IMR-90 (cell line): ENCODE results near the gene INPP5B. TPM values are rescaled to one million over a fixed set of nuclear protein-coding genes. Genes with fewer than 3 reads are reported as not detected.

ENCODE experiments used
- ATAC-seq: fragments of 200-7000 bp; cut with Tn5 transposase; 2 replicates; pipeline ENCODE4 v1.9.1; 2020; ENCODE audit warnings: low read depth, mild to moderate bottlenecking, moderate library complexity
- BruUV-seq: library from RNA; stranded (reverse); fragments of 400-500 nt; replicated peaks from 2 replicates; lab custom pipeline; 2021; lab: Mats Ljungman, UMichigan
- CTCF ChIA-PET: fragments of 300-600 bp; formaldehyde crosslinking; extraction: SDS; loops from one replicate; lab custom pipeline; 2021; ENCODE audit warnings: antibody characterized with exemption; lab: Yijun Ruan, JAX
- POLR2A ChIA-PET: fragments of 300-600 bp; sonication (Branson Sonifier 250); formaldehyde crosslinking; loops from one replicate; lab custom pipeline; 2022; ENCODE audit warnings: antibody characterized with exemption; ENCODE audit not compliant: unreplicated experiment; lab: Charles Lee
- DNase-seq: peaks from one replicate; pipeline ENCODE4 v3.0.0; 2013
- H2AFZ ChIP-seq: replicated peaks from 2 replicates; pipeline ENCODE3; 2013; ENCODE audit warnings: low read length, mild to moderate bottlenecking; ENCODE audit not compliant: poor library complexity
- H2AK5ac ChIP-seq: 2 replicates; pipeline ENCODE4 v1.6.1; 2013; ENCODE audit warnings: low read depth, low read length, inconsistent platforms
- H2AK9ac ChIP-seq: replicated peaks from 2 replicates; pipeline ENCODE3; 2013; ENCODE audit warnings: mild to moderate bottlenecking, low read depth, low read length, moderate library complexity; ENCODE audit not compliant: poor library complexity
- H2BK120ac ChIP-seq: 2 replicates; pipeline ENCODE4 v1.6.1; 2013; ENCODE audit warnings: low read depth, low read length, inconsistent platforms
- H2BK15ac ChIP-seq: 3 replicates; pipeline ENCODE4 v1.6.1; 2013; ENCODE audit warnings: low read depth, low read length, inconsistent platforms
- H2BK20ac ChIP-seq: 2 replicates; pipeline ENCODE4 v1.6.1; 2013; ENCODE audit warnings: low read depth, mild to moderate bottlenecking, inconsistent platforms, low read length, moderate library complexity
- H2BK5ac ChIP-seq: 2 replicates; pipeline ENCODE4 v1.6.1; 2013; ENCODE audit warnings: mild to moderate bottlenecking, low read depth, low read length, inconsistent platforms; ENCODE audit not compliant: poor library complexity, severe bottlenecking
- H3K14ac ChIP-seq: replicated peaks from 2 replicates; pipeline ENCODE4 v1.6.1; 2013; ENCODE audit warnings: low read depth, low read length, inconsistent platforms
- H3K18ac ChIP-seq: 2 replicates; pipeline ENCODE4 v1.6.1; 2013; ENCODE audit warnings: low read depth, low read length, control low read depth
- H3K23ac ChIP-seq: 2 replicates; pipeline ENCODE4 v1.6.1; 2013; ENCODE audit warnings: low read depth, low read length, inconsistent platforms
- H3K27ac ChIP-seq: 2 replicates; pipeline ENCODE4 v1.5.1; 2013; ENCODE audit warnings: mild to moderate bottlenecking, control low read depth, low read length; ENCODE audit not compliant: insufficient read depth
- H3K27me3 ChIP-seq: 2 replicates; pipeline ENCODE4 v1.6.1; 2013; ENCODE audit warnings: low read length; ENCODE audit not compliant: control insufficient read depth, insufficient read depth
- H3K36me3 ChIP-seq: 2 replicates; pipeline ENCODE4 v1.6.1; 2013; ENCODE audit warnings: low read length, mixed read lengths; ENCODE audit not compliant: control insufficient read depth, insufficient read depth
- H3K4ac ChIP-seq: 2 replicates; pipeline ENCODE4 v1.6.1; 2013; ENCODE audit warnings: low read depth, low read length, inconsistent platforms
- H3K4me1 ChIP-seq: 2 replicates; pipeline ENCODE4 v1.6.1; 2013; ENCODE audit warnings: low read length, mixed read lengths; ENCODE audit not compliant: control insufficient read depth, insufficient read depth
- H3K4me2 ChIP-seq: 2 replicates; pipeline ENCODE4 v1.6.1; 2013; ENCODE audit warnings: low read depth, mild to moderate bottlenecking, control low read depth, low read length, moderate library complexity
- H3K4me3 ChIP-seq: 2 replicates; pipeline ENCODE4 v1.5.1; 2013; ENCODE audit warnings: low read depth, mild to moderate bottlenecking, control low read depth, low read length, moderate library complexity; ENCODE audit not compliant: insufficient read depth
- H3K56ac ChIP-seq: 2 replicates; pipeline ENCODE4 v1.6.1; 2013; ENCODE audit warnings: low read length, inconsistent platforms; ENCODE audit not compliant: insufficient read depth; ENCODE audit errors: extremely low read depth
- H3K79me1 ChIP-seq, 2 experiments: 2 replicates each; pipeline ENCODE4 v1.6.1; 2013; ENCODE audit warnings: low read length in 2 of 2, inconsistent platforms in 1 of 2, low read depth in 1 of 2
- H3K9ac ChIP-seq: 2 replicates; pipeline ENCODE4 v1.6.1; 2013; ENCODE audit warnings: low read depth, low read length, control low read depth
- H3K9me1 ChIP-seq: 2 replicates; pipeline ENCODE4 v1.6.1; 2013; ENCODE audit warnings: low read length, inconsistent platforms; ENCODE audit not compliant: insufficient read depth
- H3K9me3 ChIP-seq: 2 replicates; pipeline ENCODE4 v1.6.1; 2013; ENCODE audit warnings: low read length; ENCODE audit not compliant: control insufficient read depth, insufficient read depth
- H4K20me1 ChIP-seq: 2 replicates; pipeline ENCODE4 v1.6.1; 2013; ENCODE audit warnings: low read length, inconsistent platforms; ENCODE audit not compliant: insufficient read depth
- H4K5ac ChIP-seq: 2 replicates; pipeline ENCODE4 v1.6.1; 2013; ENCODE audit warnings: mild to moderate bottlenecking, low read depth, low read length, control low read depth
- H4K8ac ChIP-seq, 2 experiments: 2 replicates each; pipeline ENCODE4 v1.6.1; 2013; ENCODE audit warnings: low read depth in 2 of 2, low read length in 2 of 2, control low read depth in 1 of 2, inconsistent platforms in 1 of 2
- H4K91ac ChIP-seq: 2 replicates; pipeline ENCODE4 v1.6.1; 2013; ENCODE audit warnings: low read depth, low read length, inconsistent platforms; ENCODE audit not compliant: insufficient read depth
- BHLHE40 ChIP-seq: fragments of 150-350 bp; IDR thresholded peaks from 2 replicates; pipeline ENCODE4 v1.6.1; 2016; ENCODE audit warnings: mild to moderate bottlenecking, low read depth, low read length
- CEBPB ChIP-seq: IDR thresholded peaks from 2 replicates; pipeline ENCODE4 v1.6.1; 2012; ENCODE audit warnings: low read depth, low read length, improper control_type of control experiment
- CHD1 ChIP-seq: IDR thresholded peaks from 2 replicates; pipeline ENCODE4 v1.6.1; 2012; ENCODE audit warnings: low read depth, low read length, improper control_type of control experiment
- CTCF ChIP-seq: conservative IDR thresholded peaks from 2 replicates; pipeline ENCODE4 v1.5.1; 2012; ENCODE audit warnings: mild to moderate bottlenecking, low read depth, low read length, improper control_type of control experiment
- ELK1 ChIP-seq: fragments of 150-350 bp; IDR thresholded peaks from 2 replicates; pipeline ENCODE4 v1.6.1; 2016; ENCODE audit warnings: low read depth, mild to moderate bottlenecking, low read length, moderate library complexity, borderline replicate concordance
- FOS ChIP-seq: fragments of 150-350 bp; IDR thresholded peaks from 2 replicates; pipeline ENCODE4 v1.6.1; 2016; ENCODE audit warnings: low read depth, low read length
- MAFK ChIP-seq: IDR thresholded peaks from 2 replicates; pipeline ENCODE4 v1.6.1; 2012; ENCODE audit warnings: low read depth, low read length, improper control_type of control experiment
- MAZ ChIP-seq: IDR thresholded peaks from 2 replicates; pipeline ENCODE4 v1.6.1; 2012; ENCODE audit warnings: low read depth, mild to moderate bottlenecking, low read length, improper control_type of control experiment, moderate library complexity, borderline replicate concordance
- MXI1 ChIP-seq: IDR thresholded peaks from 2 replicates; pipeline ENCODE4 v1.6.1; 2012; ENCODE audit warnings: low read depth, mild to moderate bottlenecking, low read length, moderate library complexity, borderline replicate concordance
- NFE2L2 ChIP-seq: fragments of 150-350 bp; IDR thresholded peaks from 2 replicates; pipeline ENCODE4 v1.6.1; 2016; ENCODE audit warnings: low read depth, mild to moderate bottlenecking, low read length
- POLR2A ChIP-seq: IDR thresholded peaks from 2 replicates; pipeline ENCODE4 v1.6.1; 2012; ENCODE audit warnings: mild to moderate bottlenecking, low read depth, low read length
- RAD21 ChIP-seq: IDR thresholded peaks from 2 replicates; pipeline ENCODE4 v1.6.1; 2012; ENCODE audit warnings: low read length, improper control_type of control experiment
- RCOR1 ChIP-seq: IDR thresholded peaks from 2 replicates; pipeline ENCODE4 v1.6.1; 2012; ENCODE audit warnings: mild to moderate bottlenecking, low read length, improper control_type of control experiment; ENCODE audit not compliant: insufficient replicate concordance
- RFX5 ChIP-seq: IDR thresholded peaks from 2 replicates; pipeline ENCODE4 v1.8.0; 2012; ENCODE audit warnings: low read depth, mild to moderate bottlenecking, low read length, moderate library complexity
- SMC3 ChIP-seq: fragments of 150-350 bp; IDR thresholded peaks from 2 replicates; pipeline ENCODE4 v1.6.1; 2016; ENCODE audit warnings: low read depth, mild to moderate bottlenecking, antibody characterized with exemption, low read length, moderate library complexity
- USF2 ChIP-seq: fragments of 150-350 bp; IDR thresholded peaks from 2 replicates; pipeline ENCODE4 v1.6.1; 2017; ENCODE audit warnings: mild to moderate bottlenecking, antibody characterized with exemption, low read length, low read depth
- WGBS, 2 experiments: methylation state at CpG; one replicate each; pipeline versions ENCODE4 v1.1.5 to v1.1.7; 2013; ENCODE audit warnings: missing lambda C conversion rate in 2 of 2; ENCODE audit not compliant: insufficient read length in 1 of 2; ENCODE audit errors: extremely low coverage in 2 of 2; 5-methylcytosine and 5-hydroxymethylcytosine counted together
- dilution Hi-C: fragments of 300-500 bp; cut with HindIII; formaldehyde crosslinking; loops from one replicate; pipeline ENCODE4 v1.14.3; 2018; ENCODE audit warnings: low sequenced_read_pairs; ENCODE audit not compliant: unreplicated experiment
- in situ Hi-C: fragments of 300-500 bp; cut with MboI; formaldehyde crosslinking; loops from 3 replicates; pipeline ENCODE4 v1.14.3; 2019; ENCODE audit warnings: low sequenced_read_pairs, inconsistent platforms, mixed read lengths
- intact Hi-C: fragments of 100-400 bp; cut with micrococcal nuclease; formaldehyde crosslinking; loops from 2 replicates; pipeline ENCODE4 v1.10.0; 2022
- polyA plus RNA-seq, 3 experiments: library from polyadenylated mRNA; depleted of rRNA; stranded (reverse); fragments of >200 nt; gene quantifications; 2 replicates each; pipeline ENCODE4 v1.2.3, GENCODE V29; 2012; ENCODE audit warnings: low replicate concordance in 1 of 3
- total RNA-seq: library from RNA; depleted of rRNA; stranded (reverse); fragments of >200 nt; gene quantifications from 2 replicates; pipeline ENCODE4 v1.2.3, GENCODE V29; 2012

Gene INPP5B
- total and polyA plus RNA-seq, 2 of the 4 experiments (the other 2 are of a cell fraction), result 9.4 to 20.4 TPM

- Histone ChIP-seq H3K27me3 (no peaks in the 10 kb centered on the region), H2BK15ac (no peak overlapping the region), H3K27ac (no peak overlapping the region), H3K18ac (no peak overlapping the region), H3K56ac (no peak overlapping the region), H3K36me3 (peaks cover 39% of the 10 kb centered on the region), H3K9me3 (no peaks in the 10 kb centered on the region), H2BK20ac (no peak overlapping the region), H2AK9ac (no peak overlapping the region), H2BK120ac (no peak overlapping the region), H2BK5ac (no peak overlapping the region), H3K9me1 (peaks cover 9% of the 10 kb centered on the region; the same call in 1 of the 2 replicates), H4K8ac (no peak overlapping the region), H3K14ac (no peak overlapping the region), H3K4ac (no peak overlapping the region), H3K4me1 (peaks cover 3% of the 10 kb centered on the region; the same call in 1 of the 2 replicates), H3K23ac (no peak overlapping the region), H4K5ac (no peak overlapping the region), H2AFZ (no peak overlapping the region), H3K4me2 (no peak overlapping the region), H3K4me3 (no peak overlapping the region), H4K91ac (no peak overlapping the region), H3K9ac (no peak overlapping the region), H2AK5ac (no peak overlapping the region), H3K79me1 (peaks cover 12 to 18% of the 10 kb centered on the region in 2 experiments), H4K20me1 (no peaks in the 10 kb centered on the region)
- WGBS, 2 experiments, result no CpG with 5 or more reads among the region's 2 CpGs
- 0 out of 2 replicates have a peak, but pooled peaks have one; percentile 37 for ATAC-seq
- dilution Hi-C loops, result no loop called here
- BruUV-seq, result no TSS peak
- CTCF ChIA-PET, result interaction anchor here (0.5 kb wide), 1 partner anchor 138 kb away, joined by 4 read pairs; no protein-coding TSS in a partner anchor
- POLR2A ChIA-PET, result no interaction called here
- peak; percentile 40 for DNase-seq
- intact Hi-C loops, result no loop called here
- in situ Hi-C loops, result no loop called here
- TF ChIP-seq BHLHE40 (no peak), SMC3 (no peak), USF2 (no peak), RCOR1 (no peak), CHD1 (no peak), MXI1 (no peak), RFX5 (no peak), MAFK (no peak), POLR2A (no peak), ELK1 (no peak), CEBPB (no peak), NFE2L2 (no peak), CTCF (no peak), MAZ (no peak), FOS (no peak), RAD21 (no peak)
These were observed 129.4 kb downstream of the INPP5B start for GRCh38 chr1:37817481-37817880.
